ENCODE data around the gene MAPRE2. TPM values are rescaled to one million over a fixed set of nuclear protein-coding genes. Genes with fewer than 3 reads are reported as not detected.

MAPRE2 gene
- total RNA-seq, 1 donor from 2014 or later, result 23.6 TPM

GRCh38 chr18:35118641-35119040 is 77.4 kb downstream of the MAPRE2 start:
- no peak for DNase-seq (ENCODE audit: low spot score)

GRCh38 chr18:35121038-35121437 is 79.8 kb downstream of the MAPRE2 start:
- DNase-seq (ENCODE audit: low spot score), result no peak

GRCh38 chr18:35121531-35121930 is 80.3 kb downstream of the MAPRE2 start:
- no peak for DNase-seq (ENCODE audit: low spot score)

GRCh38 chr18:35122586-35123224 is 81.5 kb downstream of the MAPRE2 start:
- DNase-seq (ENCODE audit: low spot score), result no peak

- no peak for DNase-seq (ENCODE audit: low spot score)
Observed at GRCh38 chr18:35123811-35124210, 82.6 kb downstream of the MAPRE2 start.

- no peak for DNase-seq (ENCODE audit: low spot score)
Observed at GRCh38 chr18:35127201-35127600, 86.0 kb downstream of the MAPRE2 start.

- DNase-seq (ENCODE audit: low spot score), result no peak
Observed at GRCh38 chr18:35128675-35129074, 87.5 kb downstream of the MAPRE2 start.

GRCh38 chr18:35130236-35130635 is 89.0 kb downstream of the MAPRE2 start:
- no peak for DNase-seq (ENCODE audit: low spot score)

- no peak for DNase-seq (ENCODE audit: low spot score)
Observed at GRCh38 chr18:35131387-35132020, 90.3 kb downstream of the MAPRE2 start.

- no peak for DNase-seq (ENCODE audit: low spot score)
Observed at GRCh38 chr18:35132021-35132902, 91.0 kb downstream of the MAPRE2 start.

- no peak for DNase-seq (ENCODE audit: low spot score)
Observed at GRCh38 chr18:35134190-35134730, 93.0 kb downstream of the MAPRE2 start.

GRCh38 chr18:35134791-35135531 is 93.7 kb downstream of the MAPRE2 start:
- DNase-seq (ENCODE audit: low spot score), result no peak

GRCh38 chr18:35136248-35136647 is 95.0 kb downstream of the MAPRE2 start:
- no peak for DNase-seq (ENCODE audit: low spot score)

- DNase-seq (ENCODE audit: low spot score), result no peak
Observed at GRCh38 chr18:35136885-35137284, 95.7 kb downstream of the MAPRE2 start.

GRCh38 chr18:35137632-35138031 is 96.4 kb downstream of the MAPRE2 start:
- no peak for DNase-seq (ENCODE audit: low spot score)

GRCh38 chr18:35138773-35139172 is 97.6 kb downstream of the MAPRE2 start:
- no peak for DNase-seq (ENCODE audit: low spot score)

GRCh38 chr18:35139517-35139916 is 98.3 kb downstream of the MAPRE2 start:
- DNase-seq (ENCODE audit: low spot score), result no peak

- DNase-seq (ENCODE audit: low spot score), result no peak
Observed at GRCh38 chr18:35141077-35141476, 99.9 kb downstream of the MAPRE2 start.

- no peak for DNase-seq (ENCODE audit: low spot score)
Observed at GRCh38 chr18:35141567-35142274, 100.5 kb downstream of the MAPRE2 start.

GRCh38 chr18:35142275-35142615 is 101.0 kb downstream of the MAPRE2 start:
- DNase-seq (ENCODE audit: low spot score), result no peak

Measured in mesenteric fat pad (tissue), 1 donor.